ENCODE data around the gene RASGEF1C. TPM values are rescaled to one million over a fixed set of nuclear protein-coding genes. Genes with fewer than 3 reads are reported as not detected.

RASGEF1C gene
- total RNA-seq, 1 donor from 2014 or later, result 0.26 TPM

GRCh38 chr5:180178531-180179441, 30.2 kb downstream of the RASGEF1C start:
- Histone ChIP-seq H3K4me1 (peaks cover 15% of the 10 kb centered on the region), H3K79me2 (ENCODE audit: low read depth) (no peaks in the 10 kb centered on the region), H3K9me3 (ENCODE audit: low read depth) (no peaks in the 10 kb centered on the region), H3K27me3 (no peaks in the 10 kb centered on the region), H3F3A (ENCODE audit: low read depth) (peaks cover 5% of the 10 kb centered on the region), H3K4me2 (peak overlapping the region; percentile 42), H2AFZ (replicated peaks) (no peak overlapping the region), H3K27ac (no peak overlapping the region), H4K20me1 (ENCODE audit: low read depth) (no peaks in the 10 kb centered on the region), H3K9ac (no peak overlapping the region), H3K4me3 (no peak overlapping the region), H3K36me3 (no peaks in the 10 kb centered on the region)
- Mint-ChIP-seq H3K9me3 (peaks cover 7% of the 10 kb centered on the region), H3K36me3 (no peaks in the 10 kb centered on the region), H3K4me1 (peaks cover 18% of the 10 kb centered on the region), H3K27ac (peak overlapping the region; percentile 10), H3K27me3 (ENCODE audit: insufficient read depth, low read depth) (peaks cover 5% of the 10 kb centered on the region), H3K4me3 (no peak overlapping the region)
- TF ChIP-seq EZH2 (IDR thresholded peaks at IDR 0.05) (no peak), EZH2phosphoT487 (IDR thresholded peaks at IDR 0.05) (no peak), CTCF (IDR thresholded peaks at IDR 0.05) (no peak)
- DNase-seq (ENCODE audit: low spot score), result no peak

GRCh38 chr5:180176191-180176590, 32.8 kb downstream of the RASGEF1C start:
- Histone ChIP-seq H3F3A (ENCODE audit: low read depth) (peaks cover 5% of the 10 kb centered on the region), H3K36me3 (no peaks in the 10 kb centered on the region), H3K27ac (no peak overlapping the region), H3K9me3 (ENCODE audit: low read depth) (no peaks in the 10 kb centered on the region), H3K79me2 (ENCODE audit: low read depth) (no peaks in the 10 kb centered on the region), H3K4me1 (peaks cover 15% of the 10 kb centered on the region), H3K9ac (no peak overlapping the region), H4K20me1 (ENCODE audit: low read depth) (no peaks in the 10 kb centered on the region), H3K4me3 (no peak overlapping the region), H3K27me3 (no peaks in the 10 kb centered on the region), H2AFZ (replicated peaks) (no peak overlapping the region), H3K4me2 (no peak overlapping the region)
- TF ChIP-seq EZH2phosphoT487 (IDR thresholded peaks at IDR 0.05) (no peak), EZH2 (IDR thresholded peaks at IDR 0.05) (no peak), CTCF (IDR thresholded peaks at IDR 0.05) (no peak)
- Mint-ChIP-seq H3K27me3 (ENCODE audit: insufficient read depth, low read depth) (peaks cover 5% of the 10 kb centered on the region), H3K4me3 (no peak overlapping the region), H3K27ac (no peak overlapping the region), H3K36me3 (no peaks in the 10 kb centered on the region), H3K4me1 (peaks cover 18% of the 10 kb centered on the region), H3K9me3 (no peaks in the 10 kb centered on the region)
- no peak for DNase-seq (ENCODE audit: low spot score)

- H3K4me1 Mint-ChIP-seq, result peaks cover 21% of the 10 kb centered on the region
Observed at GRCh38 chr5:180175015-180175431, 34.0 kb downstream of the RASGEF1C start.

More at GRCh38 chr5:180175015-180175431, 34.0 kb downstream of the RASGEF1C start:
- no peak overlapping the region for H3K27ac Mint-ChIP-seq
- no peaks in the 10 kb centered on the region for H3K36me3 Mint-ChIP-seq
- H3K4me2 ChIP-seq, result no peak overlapping the region
- H3K4me3 Mint-ChIP-seq, result no peak overlapping the region
- H3K27me3 Mint-ChIP-seq (ENCODE audit: insufficient read depth, low read depth), result peaks cover 4% of the 10 kb centered on the region
- no peak for DNase-seq (ENCODE audit: low spot score)
- no peaks in the 10 kb centered on the region for H3K79me2 ChIP-seq (ENCODE audit: low read depth)
- no peaks in the 10 kb centered on the region for H3K27me3 ChIP-seq
- no peaks in the 10 kb centered on the region for H3K36me3 ChIP-seq
- peaks cover 22% of the 10 kb centered on the region for H3K4me1 ChIP-seq
- H3K9me3 ChIP-seq (ENCODE audit: low read depth), result no peaks in the 10 kb centered on the region
- H3F3A ChIP-seq (ENCODE audit: low read depth), result peaks cover 5% of the 10 kb centered on the region
- H3K9ac ChIP-seq, result no peak overlapping the region
- H3K4me3 ChIP-seq, result no peak overlapping the region
- H3K27ac ChIP-seq, result no peak overlapping the region
- no peak overlapping the region for H2AFZ ChIP-seq (replicated peaks)
- no peaks in the 10 kb centered on the region for H4K20me1 ChIP-seq (ENCODE audit: low read depth)
- TF ChIP-seq EZH2phosphoT487 (IDR thresholded peaks at IDR 0.05) (no peak), CTCF (IDR thresholded peaks at IDR 0.05) (no peak), EZH2 (IDR thresholded peaks at IDR 0.05) (no peak)
- H3K9me3 Mint-ChIP-seq, result no peaks in the 10 kb centered on the region
